ENCODE results near the gene COL4A2.
A peak's percentile ranks its signal among the peaks of the same experiment; 100 is the strongest.

Gene COL4A2

DNA sequence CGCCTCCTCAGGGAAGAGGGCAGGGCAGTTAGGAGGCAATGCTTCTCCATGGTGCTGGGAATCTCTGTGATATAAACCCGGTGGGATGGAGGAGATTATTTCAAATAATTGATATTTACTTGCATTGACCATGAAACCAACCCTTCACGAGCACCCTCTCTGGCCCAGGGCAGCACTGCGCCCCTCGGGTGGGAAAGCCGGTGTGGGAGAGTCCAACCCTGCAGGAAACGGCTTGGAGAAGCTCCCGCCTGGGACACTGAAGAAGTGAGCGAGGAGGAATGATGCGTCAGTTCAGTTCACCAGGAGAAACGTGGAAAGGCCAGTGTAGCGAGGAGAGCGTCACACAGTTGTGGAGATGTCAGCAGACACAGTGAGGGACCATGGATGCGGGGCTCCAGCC is 99.9 kb downstream of the COL4A2 start:
- DNase-seq, result no peak

DNA sequence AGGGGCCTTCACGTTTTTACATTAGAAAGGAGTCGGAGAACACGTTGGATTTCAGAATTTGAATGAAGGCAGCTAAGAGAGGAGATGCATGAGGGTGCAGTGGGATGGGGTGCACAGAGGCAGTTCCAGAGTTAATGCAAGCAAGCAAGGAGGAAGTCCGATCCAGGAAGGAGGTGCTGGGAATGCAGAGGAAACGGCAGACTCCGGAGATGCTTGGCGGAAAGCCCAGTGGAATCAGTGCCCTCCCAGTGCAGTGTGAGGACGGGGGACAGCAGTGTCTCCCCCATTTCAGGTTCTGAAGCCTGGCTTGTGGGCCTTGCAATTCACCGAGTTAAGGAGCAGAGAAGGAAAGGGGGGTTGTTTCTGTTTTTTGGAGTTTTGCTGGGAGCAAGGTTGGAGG is 100.4 kb downstream of the COL4A2 start:
- no peak for DNase-seq

DNA sequence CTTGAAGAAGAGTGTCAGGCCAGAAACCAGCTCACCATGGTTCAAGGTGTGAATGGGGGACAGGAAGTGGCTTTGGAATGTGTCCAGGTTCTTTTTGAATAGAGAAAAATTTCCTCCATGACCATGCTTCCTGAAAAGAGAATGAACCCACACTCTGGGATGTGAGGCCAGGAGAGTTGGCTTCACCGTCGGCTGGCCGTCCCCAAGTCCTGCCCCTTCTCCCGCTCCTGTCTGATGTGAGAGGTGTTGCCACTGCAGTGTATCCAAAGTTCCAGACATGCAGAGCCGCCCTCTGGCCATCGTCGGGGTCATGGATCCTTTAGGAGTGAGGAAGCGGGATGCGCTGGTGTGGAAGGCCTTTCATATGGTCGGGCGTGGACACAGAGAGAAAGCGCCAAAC is 101.2 kb downstream of the COL4A2 start:
- no peak for DNase-seq

DNA sequence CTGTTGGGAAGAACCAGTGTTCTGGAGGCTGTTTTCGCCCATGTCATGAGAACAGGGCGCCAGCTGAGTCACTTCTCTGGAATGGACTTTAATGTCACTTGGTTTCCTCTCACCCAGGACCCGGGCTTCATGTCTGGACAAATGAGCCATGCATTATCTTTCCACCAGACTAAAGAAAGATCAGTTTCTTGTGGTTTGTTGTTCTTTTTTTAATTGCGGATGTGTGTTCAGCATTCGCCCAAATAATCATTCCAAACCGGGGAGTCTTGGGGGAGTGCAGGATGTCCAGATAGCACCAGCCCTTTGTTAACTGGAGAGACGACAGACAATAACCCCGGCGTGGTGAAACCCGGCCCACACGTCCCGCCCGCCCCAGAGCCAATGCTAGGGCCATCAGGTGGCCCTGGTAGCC is 102.5 kb downstream of the COL4A2 start:
- DNase-seq, result no peak

DNA sequence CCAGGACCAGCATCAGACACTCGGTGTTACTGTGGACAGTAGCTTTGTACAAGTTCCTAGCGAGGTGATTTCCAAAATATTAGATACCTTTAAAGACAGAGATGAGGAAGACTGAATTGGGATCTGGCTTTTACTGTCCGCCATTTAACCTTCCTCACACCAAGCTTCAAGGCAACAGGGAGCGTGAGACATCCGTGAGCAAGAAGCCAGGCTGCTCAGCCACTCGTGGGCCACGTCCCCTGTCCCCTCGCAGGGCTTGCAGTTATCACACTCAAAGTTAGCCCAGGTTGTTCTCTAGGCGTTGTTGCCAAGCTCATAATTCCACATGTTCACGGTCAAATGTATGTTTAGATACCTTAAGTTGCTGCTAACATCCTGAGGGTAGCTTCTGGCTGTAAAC is 102.9 kb downstream of the COL4A2 start:
- DNase-seq, result no peak

DNA sequence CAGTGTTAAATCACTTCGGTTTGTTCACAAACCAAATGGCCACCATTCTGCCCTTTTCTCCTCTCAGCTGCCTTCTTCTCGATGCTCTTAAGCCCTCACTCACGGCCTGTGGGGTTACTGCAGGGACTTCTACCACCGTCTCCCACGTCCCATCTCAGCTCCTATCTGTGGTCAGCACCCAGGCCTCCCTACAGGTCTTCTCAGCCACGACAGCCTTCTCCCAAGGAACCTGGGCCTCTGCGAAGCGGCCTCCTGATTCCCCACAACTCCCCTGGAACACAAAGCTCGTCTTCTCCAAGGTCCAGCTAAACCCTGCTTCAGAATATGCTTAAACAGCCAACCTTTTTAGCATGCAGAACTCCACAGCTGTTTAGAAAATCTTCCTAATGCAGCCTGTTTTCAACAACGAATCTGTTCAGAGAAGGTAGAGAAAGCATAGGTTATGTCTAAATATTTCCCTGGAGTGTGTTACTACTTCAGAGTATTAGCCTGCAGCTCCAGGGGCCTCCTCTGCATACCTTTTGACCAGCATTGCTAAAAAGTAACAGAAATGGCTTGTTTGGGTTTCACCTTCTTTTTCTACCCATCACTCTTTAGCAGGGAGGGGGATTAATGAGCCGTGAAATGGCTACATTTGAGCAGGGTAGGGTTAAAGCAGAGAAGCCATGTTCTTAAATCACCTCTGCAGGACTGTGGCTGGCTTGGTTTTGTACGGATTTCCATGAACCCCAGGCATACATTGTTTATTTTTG is 104.0 kb downstream of the COL4A2 start:
- no peak for DNase-seq

DNA sequence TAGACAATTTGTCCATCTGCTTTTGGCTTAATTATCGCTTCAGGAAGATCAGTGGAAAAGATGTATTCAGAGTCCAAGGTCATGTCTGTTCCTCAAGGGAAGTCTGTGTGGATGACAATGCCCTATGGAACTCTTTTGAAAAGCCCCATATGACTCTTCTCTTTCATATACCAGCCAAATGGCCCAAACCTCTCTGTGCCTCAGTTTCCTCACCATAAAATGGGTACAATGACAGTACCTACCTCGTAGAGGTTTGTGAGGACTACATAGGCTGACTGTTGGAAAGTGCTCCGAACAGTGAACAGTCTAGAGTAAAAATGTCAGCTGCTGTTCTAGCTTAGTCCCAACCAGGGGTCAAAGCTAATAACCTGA is 104.6 kb downstream of the COL4A2 start:
- DNase-seq, result no peak

DNA sequence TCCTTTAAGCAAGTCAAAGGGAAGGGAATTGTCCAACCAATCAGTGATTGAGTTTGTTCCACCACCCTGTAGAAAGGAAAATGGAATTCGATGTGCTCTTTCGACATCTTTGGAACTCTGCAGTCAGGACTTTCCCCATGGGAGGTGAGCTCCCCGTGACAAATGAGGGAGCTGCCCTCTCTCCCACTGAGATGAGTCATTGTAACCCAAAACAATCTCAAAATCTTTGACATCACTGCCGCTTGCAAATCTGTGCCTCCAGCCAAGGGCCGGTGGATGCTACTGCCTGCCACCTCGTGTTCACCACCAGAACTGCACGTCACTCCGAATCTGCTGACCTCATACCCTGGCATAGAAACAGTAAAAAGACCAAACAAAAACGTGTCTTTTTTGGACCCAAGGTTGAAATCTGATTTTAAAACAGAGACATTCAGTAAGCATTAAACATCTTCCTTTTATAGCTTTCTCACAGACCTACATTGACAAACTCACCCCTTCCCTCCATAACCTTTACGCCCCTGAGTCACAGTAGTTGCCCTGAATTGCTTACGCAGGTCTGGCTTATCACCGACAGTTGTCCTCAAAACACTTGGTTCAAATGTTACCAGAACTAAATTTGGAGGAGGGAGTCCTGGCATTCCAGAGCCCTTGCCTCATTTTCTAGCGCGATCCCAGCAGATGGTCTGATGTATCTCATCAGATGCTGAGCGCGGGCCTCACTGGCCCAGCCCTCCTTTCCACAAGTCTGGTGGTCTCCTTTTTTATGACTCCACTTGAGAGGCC is 105.2 kb downstream of the COL4A2 start:
- DNase-seq, result peak in 3 of 4 experiments; percentile 13 to 15 (median 14)

DNA sequence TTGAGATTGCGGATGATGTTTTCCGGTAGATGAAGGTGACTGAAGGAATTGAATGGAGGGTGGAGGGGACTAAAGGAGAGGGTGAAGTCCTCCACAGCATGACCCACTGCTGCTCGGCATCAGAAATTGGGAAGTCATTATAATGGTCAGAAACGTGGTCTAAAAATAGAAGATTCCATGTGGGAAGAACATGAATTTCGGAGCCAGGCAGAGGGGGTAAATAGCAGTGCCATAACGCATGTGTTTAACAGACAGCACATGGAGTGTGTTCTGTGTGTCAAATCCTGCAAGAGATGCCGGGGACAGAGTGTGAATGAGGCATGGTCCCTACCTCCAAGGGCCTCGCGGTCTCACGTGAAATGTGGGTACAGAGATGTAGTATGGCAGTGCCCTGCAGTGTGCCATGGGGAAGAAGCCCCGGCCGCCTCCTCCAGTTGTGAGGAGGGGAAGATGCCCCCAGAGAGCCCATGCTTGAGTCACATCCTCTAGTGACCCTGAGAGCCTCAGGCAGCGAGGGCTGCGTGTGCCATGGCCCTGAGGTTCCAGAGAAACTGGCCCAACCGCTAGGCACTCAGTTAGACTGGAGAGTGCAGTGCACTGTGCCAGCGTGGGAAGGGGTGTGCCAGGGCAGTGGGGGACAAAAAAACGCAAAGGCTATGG is 106.1 kb downstream of the COL4A2 start:
- no peak for DNase-seq

DNA sequence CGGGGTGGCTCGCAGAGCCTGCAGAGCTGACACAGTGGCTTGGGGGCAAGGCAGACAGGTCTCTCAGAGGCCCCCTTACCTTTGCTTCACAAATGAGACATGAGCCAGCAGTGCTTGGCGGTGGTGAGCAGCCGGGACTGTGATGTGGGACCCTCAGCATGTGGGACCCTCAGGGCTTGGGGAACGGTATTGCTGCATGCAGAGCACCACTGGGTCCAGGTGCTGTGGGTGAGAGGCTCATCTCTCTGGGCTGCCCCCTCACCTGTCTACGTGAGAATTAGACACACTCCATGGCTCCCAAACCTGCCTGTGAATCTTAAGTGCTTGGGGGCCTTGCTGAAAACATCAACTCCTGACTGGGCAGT is 106.6 kb downstream of the COL4A2 start:
- DNase-seq, result no peak

DNA sequence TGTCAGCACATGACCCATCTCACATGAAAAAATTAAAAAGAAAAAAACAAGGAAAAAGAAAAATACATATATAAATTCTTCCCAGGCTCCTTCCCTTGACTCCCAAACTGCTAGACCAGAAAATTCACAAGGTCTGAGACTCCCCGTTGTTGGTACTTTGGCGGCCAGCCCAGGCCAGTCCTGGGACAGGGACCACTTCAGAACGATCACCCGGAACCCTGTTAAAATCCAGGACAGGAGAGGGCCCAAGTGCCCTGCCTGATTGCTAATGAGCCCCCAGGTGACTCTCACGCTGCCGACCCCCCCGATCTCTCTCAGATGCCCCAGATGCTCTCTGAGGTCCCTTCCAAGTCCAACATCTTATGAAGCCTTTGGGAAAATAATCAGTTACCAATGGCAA is 107.2 kb downstream of the COL4A2 start:
- DNase-seq, result no peak

DNA sequence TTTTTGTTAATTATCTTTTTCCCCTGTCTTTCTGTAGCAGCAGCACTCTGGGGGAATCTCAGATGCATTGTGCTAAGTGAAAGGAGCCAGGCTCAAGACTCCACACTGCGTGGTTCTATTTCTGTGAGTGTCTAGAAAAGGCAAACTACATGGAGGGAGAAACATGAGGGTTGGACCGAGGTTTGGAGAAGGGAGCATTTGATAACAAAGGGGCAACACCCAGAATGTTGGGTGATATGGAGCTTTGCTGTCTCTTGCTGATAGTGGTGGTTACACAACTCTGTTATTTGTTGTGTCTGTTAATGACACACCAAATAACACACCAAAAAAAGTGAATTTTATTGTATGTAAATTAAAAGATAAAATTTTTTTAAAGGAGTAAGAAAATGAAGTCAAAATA is 107.8 kb downstream of the COL4A2 start:
- DNase-seq, result no peak

DNA sequence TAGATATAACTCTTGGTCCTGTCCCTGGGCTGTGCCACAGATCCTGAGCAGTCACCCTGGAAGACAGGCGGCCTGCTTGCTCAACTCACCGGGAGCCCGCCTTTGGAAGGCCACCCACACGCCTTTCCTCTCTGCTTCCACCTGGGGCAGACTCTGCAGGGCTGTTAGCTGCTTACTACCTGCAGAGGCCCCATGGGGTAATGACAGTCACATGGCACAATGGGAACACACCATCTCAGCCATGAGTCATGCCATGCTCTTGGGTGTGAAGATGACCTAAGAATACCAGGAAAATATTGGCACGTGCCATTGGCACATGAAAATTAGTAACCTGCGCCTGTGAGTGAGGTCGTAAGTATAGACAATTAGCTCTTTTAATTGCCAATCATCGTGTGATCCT is 108.6 kb downstream of the COL4A2 start:
- no peak for DNase-seq

DNA sequence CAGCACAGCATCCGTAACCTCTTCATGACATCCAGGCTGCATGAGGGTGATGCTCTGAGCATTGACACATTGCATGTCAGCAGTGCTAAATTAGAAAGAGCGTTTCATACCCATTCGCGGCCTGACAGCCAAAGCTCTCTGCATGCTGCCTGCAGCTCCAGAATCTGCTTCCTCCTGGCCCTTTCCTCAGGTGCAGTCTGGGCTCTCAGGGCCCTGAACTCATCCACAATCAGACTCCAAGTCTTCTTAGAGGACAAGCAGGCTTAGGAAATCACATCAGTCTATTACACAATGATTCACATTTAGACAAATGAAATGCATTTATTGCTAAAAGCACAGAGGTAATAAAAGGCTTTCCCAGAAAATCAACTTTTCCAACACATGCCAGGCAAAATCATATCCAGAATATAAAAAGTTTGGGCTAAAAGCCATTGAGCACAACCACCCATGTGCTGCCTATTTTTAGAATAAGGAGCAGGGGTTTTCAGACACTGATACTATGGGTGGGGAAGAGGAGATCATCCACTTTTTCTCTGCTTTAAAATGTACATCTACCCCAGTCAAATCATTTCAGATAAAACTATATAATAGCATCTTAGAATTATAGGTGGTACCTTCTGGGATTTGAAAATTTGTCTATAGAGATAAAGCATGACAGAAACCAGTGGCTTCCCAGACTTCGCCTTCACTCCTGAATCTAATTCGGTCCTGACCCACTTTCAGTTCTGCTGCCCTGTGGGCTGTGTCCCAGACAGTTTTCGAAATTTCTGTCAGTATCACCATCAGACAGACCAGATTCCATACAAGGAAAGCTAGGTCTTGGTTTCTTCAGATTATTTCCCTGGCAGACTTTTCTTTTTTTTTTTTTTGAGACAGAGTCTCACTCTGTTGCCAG is 109.3 kb downstream of the COL4A2 start:
- no peak for DNase-seq

DNA sequence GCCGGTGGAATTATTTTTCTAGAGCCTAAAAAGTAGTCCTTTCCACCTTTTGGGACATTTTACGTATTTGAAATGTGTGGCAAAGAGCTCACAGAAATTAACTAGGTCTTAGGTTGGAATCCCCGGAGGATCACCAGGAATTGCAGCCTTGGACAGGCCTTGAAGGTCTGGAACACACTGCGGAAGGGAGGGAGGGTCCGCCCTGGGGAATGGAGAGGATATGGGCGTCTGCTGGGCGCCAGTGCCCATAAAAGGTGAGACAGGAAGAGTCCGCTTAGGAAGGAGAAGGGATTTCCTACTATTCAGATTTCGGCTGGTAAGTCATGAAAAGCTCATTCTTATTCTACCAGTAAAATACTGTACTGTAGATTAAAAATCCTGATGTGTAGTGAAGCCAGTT is 111.9 kb downstream of the COL4A2 start:
- DNase-seq, result no peak

DNA sequence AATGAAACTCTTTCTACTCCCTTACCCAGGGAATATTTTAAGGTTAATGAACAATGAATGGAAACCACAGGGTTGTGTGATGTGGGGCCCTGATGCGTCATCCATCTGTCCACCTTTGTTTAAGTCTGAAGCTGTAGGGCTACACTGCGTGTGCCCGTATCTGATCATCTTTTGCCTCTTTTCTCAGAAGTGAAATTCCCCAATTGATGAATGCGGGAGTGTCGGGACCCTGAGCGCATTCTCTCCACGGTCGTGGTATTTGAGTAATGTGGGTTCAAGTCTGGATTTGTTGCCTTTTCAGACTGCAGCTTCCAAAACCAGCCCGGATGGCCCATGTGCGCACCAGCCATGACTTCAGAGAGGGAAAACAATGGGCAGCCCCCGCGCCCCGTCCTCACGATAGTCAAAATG is 112.3 kb downstream of the COL4A2 start:
- no peak for DNase-seq

DNA sequence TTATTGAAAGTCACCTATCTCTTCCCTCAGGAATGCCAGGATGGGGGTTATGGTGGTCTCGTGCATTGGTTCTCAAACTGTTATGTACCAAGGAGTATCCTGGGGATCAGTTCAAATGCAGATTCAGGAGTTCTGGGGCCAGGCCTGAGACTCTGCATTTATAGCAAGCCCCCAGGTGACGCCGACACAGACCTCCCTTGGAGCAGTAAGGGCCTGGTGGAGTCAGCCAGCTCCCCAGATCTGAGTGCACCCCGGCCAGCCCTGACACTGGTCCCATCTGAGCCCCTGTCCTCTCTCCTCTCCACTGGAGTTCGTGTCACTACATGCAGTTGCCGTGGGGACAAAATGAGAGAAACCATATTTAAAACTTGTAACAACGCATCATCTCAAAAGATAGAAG is 112.9 kb downstream of the COL4A2 start:
- DNase-seq, result no peak

DNA sequence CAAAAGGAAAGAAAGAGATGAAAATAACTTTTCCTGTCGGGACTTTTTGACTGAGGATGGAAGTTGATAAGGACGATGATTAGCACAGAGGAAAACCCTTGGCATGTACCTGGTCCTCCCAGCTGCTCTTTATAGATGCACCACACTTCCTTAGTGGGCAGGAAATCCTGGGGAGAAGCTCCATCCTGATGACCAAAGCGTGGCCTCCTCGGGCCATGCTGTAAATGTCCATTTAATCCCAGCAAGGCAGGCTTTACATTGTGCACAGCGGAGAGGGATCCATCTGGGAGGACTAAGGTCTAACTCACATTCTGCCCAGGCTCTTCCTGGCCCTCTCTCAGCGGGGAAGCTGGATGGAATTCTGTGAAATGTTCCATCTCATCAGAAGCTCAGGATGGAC is 113.5 kb downstream of the COL4A2 start:
- no peak for DNase-seq

DNA sequence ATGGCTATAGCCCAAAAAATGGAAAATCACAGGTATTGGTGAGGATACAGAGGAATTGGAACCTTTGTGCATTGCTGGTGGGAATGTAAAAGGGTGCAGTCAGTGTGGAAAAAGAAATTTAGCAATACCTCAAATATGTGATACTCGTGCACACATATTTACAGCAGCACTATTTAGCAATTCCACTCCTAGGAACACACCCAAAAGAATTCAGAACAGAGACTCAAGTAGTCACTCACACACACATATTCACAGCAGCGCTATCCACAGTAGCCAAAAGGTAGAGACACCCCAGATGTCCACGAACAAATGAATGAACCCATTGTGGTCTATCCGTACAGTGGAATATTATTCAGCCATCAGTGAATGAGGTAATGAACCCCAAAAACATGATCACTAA is 114.0 kb downstream of the COL4A2 start:
- no peak for DNase-seq

DNA sequence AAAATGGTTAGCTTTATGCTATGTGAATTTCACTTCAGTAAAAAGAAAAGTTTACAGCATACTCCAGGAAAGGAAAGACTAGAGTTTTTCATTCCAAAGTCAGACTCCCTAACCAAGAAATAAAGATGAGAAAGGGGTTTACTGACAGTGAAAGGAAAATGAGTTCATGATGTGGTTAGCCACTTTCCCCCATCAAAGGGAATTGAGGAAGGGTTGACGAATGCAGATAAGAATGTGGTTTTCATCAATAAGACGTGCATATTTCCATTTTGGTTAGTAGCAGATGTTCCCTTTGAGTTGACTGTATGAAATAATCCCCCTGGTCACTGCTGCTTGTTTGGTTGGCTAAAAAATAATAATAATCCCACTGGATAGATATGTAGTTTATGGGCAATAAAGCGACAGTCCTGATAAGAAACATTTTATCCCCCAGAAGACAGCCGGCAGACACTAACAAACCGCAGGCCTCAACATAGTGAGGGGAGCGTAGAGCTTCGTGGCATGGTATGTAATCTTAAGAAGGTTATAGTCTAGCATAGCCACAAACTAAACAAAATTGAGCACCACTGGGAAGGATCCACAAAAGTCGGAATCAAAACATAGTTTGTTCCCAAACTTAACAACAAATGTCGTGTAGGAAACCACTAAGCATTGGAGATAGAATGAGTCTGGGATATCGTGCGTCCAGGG is 114.8 kb downstream of the COL4A2 start:
- DNase-seq, result no peak

DNA sequence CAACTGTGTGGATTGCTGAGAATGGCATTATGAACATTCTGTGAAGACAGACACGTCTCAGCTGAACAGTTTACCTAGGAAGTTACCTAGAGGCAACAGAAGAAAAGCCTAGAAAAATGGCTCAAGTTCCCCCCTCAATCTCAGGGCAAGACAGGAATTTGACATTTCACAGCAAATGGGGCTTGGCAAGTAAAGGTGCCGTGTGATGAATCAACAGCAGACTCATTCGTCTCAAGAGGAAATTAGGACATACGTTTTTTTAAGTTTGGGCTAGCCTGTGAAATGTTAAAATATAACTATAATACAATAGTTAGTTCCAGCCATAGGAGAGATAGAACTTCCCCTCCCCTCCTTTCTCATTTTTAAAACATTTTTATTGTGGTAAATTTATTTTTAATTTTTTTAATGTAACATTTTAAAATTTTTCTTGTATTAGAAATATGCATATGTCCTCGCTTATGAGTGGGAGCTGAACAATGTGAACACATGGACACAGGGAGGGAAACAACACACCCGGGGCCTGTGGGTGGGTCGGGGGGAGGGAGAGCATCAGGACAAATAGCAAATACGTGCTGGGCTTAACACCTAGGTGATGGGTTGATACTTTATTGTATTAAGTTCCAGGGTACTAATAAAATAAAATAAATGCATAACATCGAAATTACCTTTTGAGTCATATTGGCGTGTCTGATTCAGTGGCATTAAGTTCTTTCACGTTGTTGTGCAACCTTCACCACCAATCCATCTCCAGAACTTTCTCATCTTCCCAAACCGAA is 116.0 kb downstream of the COL4A2 start:
- no peak for DNase-seq

All from activated CD4-positive, CD25-positive, alpha-beta regulatory T cell (primary cell).